Body of pancreas (tissue), 4 donors: Measurements from ENCODE around the gene GRID1.

Source experiments
- POLR2A ChIP-seq, 3 donors: fragments of 450-650 bp; IDR thresholded peaks; one replicate each; pipeline ENCODE4 v1.6.1; 2016; ENCODE audit warnings: antibody characterized with exemption in 3 of 3, mild to moderate bottlenecking in 2 of 3
- TF ChIP-seq, protein P1 (sequence below), 7 experiments: fragments of 450-650 bp in 4 of 7; fragments of 200-600 bp in 3 of 7; sonication (generic) in 3 of 7; IDR thresholded peaks; one replicate each; pipeline ENCODE4 v1.5.1; 2016 to 2019; ENCODE audit warnings: antibody characterized with exemption in 7 of 7

DNA sequence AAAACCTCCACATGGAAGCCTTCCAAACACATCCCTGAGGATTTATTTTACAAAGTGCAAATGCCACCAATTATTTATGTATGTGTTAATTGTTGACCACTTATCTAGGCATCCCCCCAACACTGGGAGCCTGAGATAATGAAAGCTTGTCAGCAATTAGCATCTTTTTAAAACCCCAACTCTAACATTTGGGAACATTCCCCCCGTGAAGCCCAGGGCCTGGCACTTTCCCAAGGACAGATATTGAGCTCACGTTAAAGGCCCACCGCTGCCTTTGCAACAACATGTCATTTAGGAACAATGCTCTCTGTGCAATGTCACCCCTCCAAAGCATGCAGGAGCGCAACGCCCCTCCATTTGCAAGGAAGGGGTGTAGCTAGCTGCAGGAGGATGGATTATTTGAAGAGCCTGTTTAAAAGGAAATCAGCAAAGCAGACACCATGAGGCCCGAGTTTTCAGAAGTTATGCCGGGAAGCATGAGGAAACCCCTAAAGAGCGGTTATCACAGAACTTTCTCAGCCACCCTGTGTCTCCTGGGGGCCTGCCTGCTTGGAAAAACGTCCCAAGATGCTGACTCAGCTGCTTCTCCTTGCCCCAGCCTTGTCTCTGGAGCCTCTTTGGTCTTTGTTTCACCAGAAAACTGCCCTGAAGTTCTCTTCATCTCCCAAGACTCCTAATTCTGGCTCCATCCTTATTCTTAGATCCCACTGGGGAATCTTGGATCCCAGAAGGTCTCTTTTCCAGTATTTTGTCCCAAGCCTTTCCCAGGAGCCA is 444.1 kb downstream of the GRID1 start:
- TF ChIP-seq, protein P1, sequence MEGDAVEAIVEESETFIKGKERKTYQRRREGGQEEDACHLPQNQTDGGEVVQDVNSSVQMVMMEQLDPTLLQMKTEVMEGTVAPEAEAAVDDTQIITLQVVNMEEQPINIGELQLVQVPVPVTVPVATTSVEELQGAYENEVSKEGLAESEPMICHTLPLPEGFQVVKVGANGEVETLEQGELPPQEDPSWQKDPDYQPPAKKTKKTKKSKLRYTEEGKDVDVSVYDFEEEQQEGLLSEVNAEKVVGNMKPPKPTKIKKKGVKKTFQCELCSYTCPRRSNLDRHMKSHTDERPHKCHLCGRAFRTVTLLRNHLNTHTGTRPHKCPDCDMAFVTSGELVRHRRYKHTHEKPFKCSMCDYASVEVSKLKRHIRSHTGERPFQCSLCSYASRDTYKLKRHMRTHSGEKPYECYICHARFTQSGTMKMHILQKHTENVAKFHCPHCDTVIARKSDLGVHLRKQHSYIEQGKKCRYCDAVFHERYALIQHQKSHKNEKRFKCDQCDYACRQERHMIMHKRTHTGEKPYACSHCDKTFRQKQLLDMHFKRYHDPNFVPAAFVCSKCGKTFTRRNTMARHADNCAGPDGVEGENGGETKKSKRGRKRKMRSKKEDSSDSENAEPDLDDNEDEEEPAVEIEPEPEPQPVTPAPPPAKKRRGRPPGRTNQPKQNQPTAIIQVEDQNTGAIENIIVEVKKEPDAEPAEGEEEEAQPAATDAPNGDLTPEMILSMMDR (IDR thresholded peaks at IDR 0.05) = no peak
- TF ChIP-seq POLR2A (IDR thresholded peaks at IDR 0.05) = no peak
